ENCODE data around the gene PAM. TPM values are rescaled to one million over a fixed set of nuclear protein-coding genes. Genes with fewer than 3 reads are reported as not detected.

The PAM gene
- total and polyA plus RNA-seq, 2 of the 8 experiments (the other 6 are each of a cell fraction or from before 2014, with no cell fraction given) = 30.4 to 67.8 TPM

- POLR2A ChIA-PET (ENCODE audit: partially characterized antibody) = interaction anchor here (3.4 kb wide), 1 partner anchor 8 kb away, joined by 17 read pairs; the partner anchor contains the start of gene PAM
- H2AFZ ChIP-seq (ENCODE audit: low read length) = no peak overlapping the region
- H2BK15ac ChIP-seq (ENCODE audit: low read length) = no peak overlapping the region
- no peaks in the 10 kb centered on the region for H3K23me2 ChIP-seq (ENCODE audit: low read depth, low read length)
- no peak overlapping the region for H3K56ac ChIP-seq (replicated peaks; ENCODE audit: insufficient read length, low read depth, low read length)
- no peak overlapping the region for H2AK5ac ChIP-seq (ENCODE audit: low read depth, low read length)
- no peak overlapping the region for H4K5ac ChIP-seq (ENCODE audit: insufficient read length, low read depth, low read length)
- H3K36me3 ChIP-seq (ENCODE audit: control insufficient read depth in 2 of 4, insufficient read depth in 4 of 4, low read length in 3 of 4) = no peaks in the 10 kb centered on the region
- H2BK120ac ChIP-seq (replicated peaks; ENCODE audit: low read depth, low read length) = no peak overlapping the region
- no peak overlapping the region for H3K23ac ChIP-seq (ENCODE audit: insufficient read length)
- H3K9me3 ChIP-seq (ENCODE audit: insufficient read depth in 2 of 2, low read depth in 1 of 2, low read length in 1 of 2) = no peaks in the 10 kb centered on the region
- H2BK5ac ChIP-seq (ENCODE audit: low read depth, low read length) = no peak overlapping the region
- no peak overlapping the region for H2BK20ac ChIP-seq (ENCODE audit: low read length)
- H3K4me1 ChIP-seq (replicated peaks in 1 of 4; ENCODE audit: control insufficient read depth in 3 of 4, insufficient read depth in 4 of 4, low read length in 3 of 4) = peaks cover 0 to 7% (median 5%) of the 10 kb centered on the region in 4 experiments; a peak in 4 of 7 replicates
- H4K20me1 ChIP-seq (replicated peaks in 1 of 2; ENCODE audit: control insufficient read depth in 1 of 2, insufficient read depth in 2 of 2, low read length in 2 of 2) = peaks cover 0 to 2% of the 10 kb centered on the region in 2 experiments
- H3K4ac ChIP-seq (replicated peaks; ENCODE audit: insufficient read length, low read depth, low read length) = no peak overlapping the region
- CTCF ChIA-PET (ENCODE audit: partially characterized antibody) = interaction anchor here (0.6 to 3.7 kb wide), 6 partner anchors 9 to 376 kb away, joined by 3 to 25 read pairs (median 3); no protein-coding TSS in a partner anchor
- no peak overlapping the region for H3K9ac ChIP-seq (replicated peaks in 1 of 4; ENCODE audit: extremely low read depth in 1 of 4, low read depth in 3 of 4, low read length in 3 of 4)
- DNase-seq (ENCODE audit: low read depth in 1 of 2, low spot score in 2 of 2) = no peak
- H2BK12ac ChIP-seq (ENCODE audit: low read depth, low read length) = no peak overlapping the region
- H3K27ac ChIP-seq (ENCODE audit: low read depth, low read length) = no peak overlapping the region
- H3K18ac ChIP-seq (ENCODE audit: extremely low read depth, low read length) = no peak overlapping the region
- no peaks in the 10 kb centered on the region for H3K27me3 ChIP-seq (replicated peaks in 1 of 4; ENCODE audit: control insufficient read depth in 3 of 4, extremely low read depth in 1 of 4, insufficient read depth in 3 of 4, low read length in 3 of 4)
- H3K4me3 ChIP-seq (ENCODE audit: extremely low read depth in 1 of 4, insufficient read depth in 2 of 4, low read depth in 3 of 4, low read length in 4 of 4) = no peak overlapping the region
- WGBS, 2 experiments (ENCODE audit: extremely low coverage in 1 of 2, insufficient coverage in 1 of 2, insufficient read length in 1 of 2, insufficient replicate concordance in 2 of 2, low coverage in 1 of 2, low lambda C conversion rate in 2 of 2, missing lambda C conversion rate in 1 of 2) = 70% methylated on average over 4 of the region's 4 CpGs; no CpG with 5 or more reads in 1 of the 2 experiments
- no peak for FAIRE-seq
- no peak overlapping the region for H3K4me2 ChIP-seq (ENCODE audit: insufficient read depth in 1 of 2, low read depth in 2 of 2, low read length in 2 of 2)
- no peak overlapping the region for H4K8ac ChIP-seq (ENCODE audit: extremely low read depth, insufficient read depth, low read length)
- H3K79me2 ChIP-seq (ENCODE audit: control insufficient read depth in 1 of 2, insufficient read depth in 2 of 2, low read length in 2 of 2) = peaks cover 0 to 35% of the 10 kb centered on the region in 2 experiments; a peak in 2 of 4 replicates
- no peak overlapping the region for H3K14ac ChIP-seq (ENCODE audit: insufficient read length)
- H3K79me1 ChIP-seq (ENCODE audit: low read depth, low read length) = no peaks in the 10 kb centered on the region; the same call in 1 of the 2 replicates
- H4K91ac ChIP-seq (replicated peaks; ENCODE audit: insufficient read length, low read length) = no peak overlapping the region
- TF ChIP-seq POLR2A (IDR thresholded peaks at IDR 0.05; ENCODE audit: control extremely low read depth in 1 of 2, low read depth in 2 of 2, low read length in 2 of 2) = no peak
- no peak for TF ChIP-seq CTCF (IDR thresholded peaks at IDR 0.05; ENCODE audit: control extremely low read depth in 1 of 3, insufficient read depth in 1 of 3, low read depth in 1 of 3, low read length in 3 of 3)
- no peak for TF ChIP-seq NRF1 (IDR thresholded peaks at IDR 0.05; ENCODE audit: low read depth, low read length)
- TF ChIP-seq CBX8 (IDR thresholded peaks at IDR 0.05; ENCODE audit: borderline replicate concordance, low read depth, low read length) = no peak
- TF ChIP-seq USF2 (IDR thresholded peaks at IDR 0.05; ENCODE audit: low read length) = no peak
- no peak for TF ChIP-seq TBP (IDR thresholded peaks at IDR 0.05; ENCODE audit: low read depth, low read length)
- TF ChIP-seq SRF (IDR thresholded peaks at IDR 0.05; ENCODE audit: low read depth, low read length) = no peak
- TF ChIP-seq POU5F1 (IDR thresholded peaks at IDR 0.05; ENCODE audit: low read depth, low read length) = no peak
- TF ChIP-seq KDM1A (IDR thresholded peaks at IDR 0.05; ENCODE audit: borderline replicate concordance, low read length) = no peak
Observed at GRCh38 chr5:102762562-102763227, 7.6 kb downstream of the PAM start.

All from H1 (cell line).